NOMO-1 (cell line): ENCODE data around the gene MARS1.

Experiments used
- DNase-seq, 2 experiments: peaks; one replicate each; lab custom pipeline; 2025; ENCODE audit not compliant: unreplicated experiment in 2 of 2; lab: John Stamatoyannopoulos, UW

Gene MARS1

GRCh38 chr12:57456737-57457490, 31.0 kb upstream of the MARS1 start:
- DNase-seq = no peak

DNA sequence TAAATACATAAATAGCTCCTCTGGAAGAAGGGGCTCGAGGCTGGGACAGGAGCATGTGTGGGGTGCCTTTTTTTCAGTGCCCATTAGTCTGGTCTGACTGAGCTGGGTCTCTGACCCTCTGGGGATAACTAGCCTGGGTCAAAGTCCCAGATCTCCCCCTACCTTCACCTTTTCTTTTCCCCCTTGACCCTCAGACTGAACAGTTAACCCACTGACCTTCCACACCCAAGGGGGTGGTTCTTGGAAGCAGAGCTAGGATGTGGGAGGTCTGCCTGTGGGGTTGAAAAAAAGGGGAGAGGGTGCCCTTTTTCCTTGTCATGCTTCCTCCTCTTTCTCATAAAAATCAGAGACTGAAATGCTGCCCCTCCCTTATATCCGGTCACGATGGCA, 29.2 kb upstream of the MARS1 start:
- no peak for DNase-seq

- peak; percentile 92 to 93 for DNase-seq
Measured at GRCh38 chr12:57459055-57459749, 28.7 kb upstream of the MARS1 start.

- no peak for DNase-seq
Measured at GRCh38 chr12:57459750-57460467, 28.0 kb upstream of the MARS1 start, which contains the start of gene GLI1. Gene GLI1, plus strand, starts transcription at chr12:57459785. Its CDS starts 3,907 bp downstream, at chr12:57463692.

GRCh38 chr12:57460468-57460784, 27.4 kb upstream of the MARS1 start:
- no peak for DNase-seq

DNA sequence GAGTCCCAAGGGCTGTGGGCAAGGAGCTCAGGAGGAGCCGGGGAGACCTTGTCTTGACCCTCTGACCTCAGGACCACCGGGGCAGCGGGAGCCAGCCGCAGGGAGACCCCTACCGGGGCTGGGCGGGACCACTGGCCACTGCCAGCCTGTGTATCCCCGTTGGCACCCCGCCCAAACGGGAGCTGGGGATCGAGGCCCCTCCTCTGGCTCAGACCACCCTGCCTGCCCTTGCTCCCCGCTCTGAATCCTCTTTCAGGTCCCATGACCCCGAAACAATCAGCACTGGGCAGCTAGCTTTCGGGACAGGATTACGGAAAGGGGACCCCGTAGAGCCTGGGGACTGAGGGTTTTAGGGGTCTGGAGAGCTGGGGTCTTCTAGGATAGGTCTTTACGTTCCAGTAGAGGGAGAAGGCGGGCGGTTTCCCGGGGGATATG, 27.0 kb upstream of the MARS1 start:
- DNase-seq = no peak

- DNase-seq = no peak
Measured at GRCh38 chr12:57461276-57461916, 26.5 kb upstream of the MARS1 start.

- no peak for DNase-seq
Measured at GRCh38 chr12:57461917-57462250, 26.0 kb upstream of the MARS1 start.

GRCh38 chr12:57462251-57462911, 25.5 kb upstream of the MARS1 start:
- peak; percentile 84 to 85 for DNase-seq

GRCh38 chr12:57462912-57463253, 25.0 kb upstream of the MARS1 start:
- DNase-seq = no peak

GRCh38 chr12:57464569-57464968, 23.3 kb upstream of the MARS1 start:
- DNase-seq = no peak

- DNase-seq = no peak
Measured at GRCh38 chr12:57465030-57465746, 22.7 kb upstream of the MARS1 start.

- DNase-seq = no peak
Measured at GRCh38 chr12:57465747-57466505, 21.9 kb upstream of the MARS1 start.

GRCh38 chr12:57467212-57467874, 20.5 kb upstream of the MARS1 start:
- DNase-seq = no peak

GRCh38 chr12:57467915-57468314, 20.0 kb upstream of the MARS1 start:
- DNase-seq = no peak

DNA sequence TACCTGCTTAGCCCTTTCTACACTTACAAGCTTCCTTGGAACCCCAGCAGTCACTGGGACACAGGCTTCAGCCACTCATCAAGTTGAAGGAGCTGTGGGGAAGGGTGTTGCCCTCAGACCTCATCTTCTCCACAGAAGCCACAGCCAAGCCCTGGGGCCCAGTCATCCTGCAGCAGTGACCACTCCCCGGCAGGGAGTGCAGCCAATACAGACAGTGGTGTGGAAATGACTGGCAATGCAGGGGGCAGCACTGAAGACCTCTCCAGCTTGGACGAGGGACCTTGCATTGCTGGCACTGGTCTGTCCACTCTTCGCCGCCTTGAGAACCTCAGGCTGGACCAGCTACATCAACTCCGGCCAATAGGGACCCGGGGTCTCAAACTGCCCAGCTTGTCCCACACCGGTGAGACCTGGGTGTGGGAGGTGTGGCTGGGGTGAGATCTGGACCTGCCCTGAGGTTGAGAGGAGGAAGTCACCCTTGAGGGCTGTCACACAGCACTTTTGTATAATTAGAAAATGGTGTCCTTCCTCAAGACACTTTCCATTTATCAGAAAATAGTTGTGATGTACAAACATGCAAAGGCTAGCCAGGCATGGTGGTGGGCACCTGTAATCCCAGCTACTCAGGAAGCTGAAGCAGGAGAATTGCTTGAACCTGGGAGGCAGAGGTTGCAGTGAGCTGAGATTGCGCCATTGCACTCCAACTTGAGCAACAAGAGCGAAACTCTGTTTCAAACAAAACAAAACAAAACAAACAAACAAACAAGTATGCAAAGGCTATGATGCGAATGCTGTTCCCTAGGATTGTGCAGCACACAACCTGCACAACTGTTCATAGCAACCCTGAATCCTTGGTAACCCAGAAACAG, 18.3 kb upstream of the MARS1 start:
- no peak for DNase-seq

- no peak for DNase-seq
Measured at GRCh38 chr12:57470286-57470969, 17.4 kb upstream of the MARS1 start.
